HG03196 (cell line): ENCODE measurements around the gene PER2.
"Not testable (repeated sequence)": the region's sequence is repeated elsewhere in the genome, so short reads cannot be mapped to it uniquely, and the experiment has no call there.

ENCODE experiments used
- ATAC-seq: cut with Tn5 transposase; IDR thresholded peaks from one replicate; pipeline ENCODE4 v1.9.1; 2021; ENCODE audit not compliant: unreplicated experiment

Gene PER2

GRCh38 chr2:238287737-238288649 is at the start of gene PER2:
Gene PER2, minus strand, starts transcription at chr2:238288610. Its CDS starts 10,674 bp downstream, at chr2:238277936.
- peak; percentile 30 for ATAC-seq

DNA sequence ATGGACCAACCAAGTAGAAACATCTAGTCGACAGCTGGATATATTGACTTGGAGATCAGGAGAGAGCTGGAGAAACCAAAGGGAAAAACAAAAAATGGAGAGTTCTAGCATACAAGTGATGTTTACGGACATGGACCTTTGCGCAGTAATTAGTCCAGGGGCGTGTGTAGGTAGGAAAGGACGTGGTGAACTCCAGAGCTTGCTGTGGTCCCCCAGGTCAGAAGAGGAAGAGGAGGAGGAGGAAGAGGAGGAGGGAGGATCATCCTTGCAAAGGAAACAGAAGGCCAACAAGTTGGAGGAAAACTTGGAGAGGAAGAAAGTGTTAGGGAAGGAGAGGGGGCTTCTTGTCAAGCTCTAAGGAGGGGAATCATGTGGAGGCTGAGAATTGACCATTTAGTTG is 49.4 kb upstream of the PER2 start:
- ATAC-seq: no peak

DNA sequence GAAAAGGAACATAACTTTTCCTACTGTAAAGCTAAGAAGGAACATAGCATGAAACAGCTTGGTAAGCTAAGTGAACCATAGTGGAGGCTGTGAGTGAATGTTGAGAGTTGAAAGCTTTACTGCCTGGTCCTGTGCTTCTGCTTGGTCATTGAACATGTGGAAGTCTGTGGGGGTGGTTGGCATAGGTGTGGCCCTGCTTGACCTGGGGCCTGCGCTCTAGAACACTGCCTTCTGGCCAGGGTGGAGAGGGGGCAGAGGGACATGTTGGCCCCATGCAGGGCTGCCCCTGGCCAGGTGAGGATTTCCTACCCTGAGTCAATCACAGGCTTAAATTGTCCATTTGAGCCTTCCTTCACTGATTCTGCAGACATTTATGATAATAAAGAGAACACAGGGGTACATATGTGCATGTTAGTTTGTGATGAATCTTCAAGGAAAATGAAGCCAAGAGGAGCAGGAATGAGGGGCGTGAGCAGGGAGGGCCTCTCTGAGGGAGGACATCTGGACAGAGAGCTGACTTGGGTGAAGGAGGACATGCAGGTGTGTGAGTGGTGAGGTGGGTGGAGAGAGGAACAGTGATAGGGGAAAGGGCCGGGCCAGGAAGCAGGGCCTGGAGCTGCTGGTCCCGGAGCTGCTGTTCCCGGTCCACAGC is 48.5 kb upstream of the PER2 start:
- no peak for ATAC-seq

DNA sequence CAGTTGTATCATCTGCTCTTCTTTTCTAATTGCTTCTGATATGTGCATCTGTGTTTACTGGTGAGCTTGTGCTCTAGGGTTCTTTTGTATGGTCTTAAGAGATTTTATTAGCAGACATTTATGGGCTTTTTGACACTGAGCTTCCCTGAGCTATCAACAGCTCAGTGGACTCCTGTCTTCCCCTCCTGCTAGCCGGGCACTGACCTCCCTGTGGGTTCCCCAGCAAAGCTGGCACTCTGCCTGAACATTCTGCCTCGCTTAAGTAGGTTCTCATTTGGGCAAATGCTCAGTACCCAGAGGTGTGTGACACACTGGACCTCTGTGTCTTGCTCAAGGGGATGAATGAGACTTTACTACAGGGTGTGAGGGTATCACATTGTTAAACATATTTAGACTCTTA is 47.7 kb upstream of the PER2 start:
- no peak for ATAC-seq

DNA sequence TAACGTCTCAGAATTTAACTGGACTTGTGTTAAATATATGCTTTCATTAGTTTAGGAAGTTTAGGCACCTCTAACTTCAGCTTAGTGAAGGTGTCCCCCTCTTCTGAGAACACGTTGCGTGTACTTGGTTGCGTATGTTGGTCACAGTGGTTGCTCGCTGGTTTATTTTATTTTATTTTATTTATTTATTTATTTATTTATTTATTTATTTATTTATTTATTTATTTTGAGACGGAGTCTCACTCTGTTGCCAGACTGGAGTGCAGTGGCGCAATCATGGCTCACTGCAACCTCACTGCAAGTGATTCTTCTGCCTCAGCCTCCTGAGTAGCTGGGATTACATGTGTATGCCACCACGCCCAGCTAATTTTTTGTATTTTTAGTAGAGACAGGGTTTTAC is 47.2 kb upstream of the PER2 start:
- ATAC-seq: not testable (repeated sequence)

GRCh38 chr2:238334885-238335284 is 46.5 kb upstream of the PER2 start:
- ATAC-seq: no peak

DNA sequence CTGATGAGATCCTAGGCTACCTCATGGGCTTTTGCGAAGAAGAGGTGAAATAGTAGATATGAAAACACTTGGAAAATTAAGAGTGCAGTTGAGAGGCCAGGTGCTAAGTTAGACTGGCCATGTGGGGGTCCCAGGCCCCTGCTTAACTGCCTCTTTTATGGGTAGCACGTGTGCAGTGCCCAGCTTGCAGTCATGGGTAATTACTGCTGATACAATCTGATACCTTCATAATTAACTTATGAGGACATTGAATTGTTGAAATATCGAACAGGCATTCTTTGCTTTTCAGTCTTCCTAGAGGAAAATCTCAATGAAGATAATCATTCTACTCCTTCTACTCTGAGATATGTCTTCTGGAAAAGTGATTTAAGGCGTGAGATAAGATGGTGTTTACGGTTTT is 43.5 kb upstream of the PER2 start:
- ATAC-seq: no peak

DNA sequence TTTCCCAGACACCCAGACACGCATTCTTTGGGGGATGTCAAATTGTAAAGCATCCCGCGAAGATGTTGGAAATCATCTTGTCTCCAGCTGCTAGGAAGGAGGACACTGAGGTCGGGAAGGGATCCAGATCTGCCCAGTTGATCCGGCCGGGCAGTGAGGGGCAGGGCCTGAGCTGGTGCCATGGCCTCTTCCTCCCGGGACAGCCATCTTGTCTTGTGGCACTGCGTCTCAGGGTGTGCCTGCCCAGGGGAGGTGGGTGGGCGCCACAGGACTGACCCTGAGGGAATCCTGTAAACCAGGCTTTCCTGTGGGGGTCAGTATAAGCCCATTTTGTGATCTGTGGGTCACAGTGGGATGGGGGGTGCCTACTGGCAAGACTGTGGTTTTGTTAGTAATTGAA is 42.0 kb upstream of the PER2 start:
- ATAC-seq: no peak

- no peak for ATAC-seq
These were observed 39.3 kb upstream of the PER2 start for GRCh38 chr2:238327751-238328150.

DNA sequence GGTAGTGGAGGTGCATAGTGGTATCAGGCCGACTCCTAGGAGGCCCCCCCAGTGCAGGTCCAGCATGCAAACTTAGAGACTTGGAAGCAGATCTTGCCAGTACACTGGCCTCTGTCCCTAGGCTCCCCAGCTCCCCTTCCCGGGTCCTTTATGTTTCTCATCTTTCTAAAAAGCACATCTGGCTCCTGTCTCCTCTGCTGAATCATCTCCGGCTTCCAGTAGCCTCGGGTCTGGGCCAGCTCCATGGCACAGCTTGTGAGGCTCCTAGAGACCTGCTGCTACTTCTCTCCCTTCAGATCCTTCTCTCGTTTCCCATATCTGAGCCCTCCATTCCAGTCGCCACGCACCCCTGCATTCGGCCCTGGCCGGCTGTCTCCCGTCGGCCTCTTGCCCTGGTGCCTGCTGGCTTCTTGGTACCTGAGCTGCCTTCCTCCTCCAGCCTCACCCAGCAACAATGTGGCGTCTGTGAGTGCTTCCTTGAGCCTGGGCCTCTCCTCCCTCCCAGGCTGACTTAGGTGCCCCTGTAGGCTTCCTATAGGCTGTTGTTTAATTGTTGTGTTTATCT is 38.5 kb upstream of the PER2 start:
- no peak for ATAC-seq

- ATAC-seq: no peak
These were observed 37.3 kb upstream of the PER2 start for GRCh38 chr2:238325694-238326093.

- not testable (repeated sequence) for ATAC-seq
These were observed 35.8 kb upstream of the PER2 start for GRCh38 chr2:238324248-238324647.

DNA sequence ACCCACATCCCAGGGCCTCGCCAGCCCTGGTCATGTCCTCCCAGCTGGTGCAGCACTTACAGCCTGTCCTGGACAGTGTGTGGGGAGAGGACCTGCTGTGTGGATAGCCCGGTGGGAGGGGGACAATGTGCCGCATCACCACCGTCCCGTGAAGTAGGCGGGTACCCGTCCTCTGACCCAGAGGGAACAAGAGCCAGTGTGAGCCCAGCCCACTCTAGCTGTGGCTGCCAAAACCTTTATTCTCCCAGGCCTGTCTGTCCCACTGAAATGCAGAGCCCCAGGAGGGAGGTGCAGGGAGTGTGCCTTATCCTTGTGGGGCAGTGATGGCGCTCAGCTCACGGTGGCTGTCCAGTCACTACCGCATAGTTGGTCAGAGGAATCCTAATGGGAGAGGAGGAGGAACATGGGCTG is 33.6 kb upstream of the PER2 start:
- ATAC-seq: no peak

- no peak for ATAC-seq
These were observed 33.1 kb upstream of the PER2 start for GRCh38 chr2:238321467-238321866.

GRCh38 chr2:238320648-238321281 is 32.4 kb upstream of the PER2 start:
- peak; percentile 27 for ATAC-seq

GRCh38 chr2:238320246-238320647 is 31.8 kb upstream of the PER2 start, which contains the start of gene TRAF3IP1:
Gene TRAF3IP1, plus strand, starts transcription at chr2:238320518. Its CDS starts 145 bp downstream, at chr2:238320663.
- ATAC-seq: peak; percentile 97

GRCh38 chr2:238315031-238315595 is 26.7 kb upstream of the PER2 start:
- no peak for ATAC-seq

DNA sequence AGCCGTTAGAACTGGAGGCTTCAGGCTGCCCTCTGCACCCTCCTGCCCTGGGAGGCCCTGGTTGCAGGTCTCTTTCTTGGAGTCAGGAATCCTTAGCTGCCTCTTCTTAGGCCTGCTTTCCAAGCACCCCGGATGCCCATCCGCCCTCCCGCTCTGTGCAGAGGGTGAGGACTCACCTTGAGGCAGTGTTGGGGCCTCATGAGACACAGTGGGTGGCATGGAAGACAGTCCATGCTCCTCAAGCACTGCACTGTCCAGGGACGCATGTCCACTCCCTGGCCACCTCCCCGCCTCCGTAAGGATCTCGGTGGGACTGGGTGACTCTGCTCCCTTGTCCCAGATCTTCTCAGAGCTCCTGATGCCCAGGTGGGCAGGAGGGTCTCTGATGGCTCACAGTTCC is 26.2 kb upstream of the PER2 start:
- ATAC-seq: no peak

DNA sequence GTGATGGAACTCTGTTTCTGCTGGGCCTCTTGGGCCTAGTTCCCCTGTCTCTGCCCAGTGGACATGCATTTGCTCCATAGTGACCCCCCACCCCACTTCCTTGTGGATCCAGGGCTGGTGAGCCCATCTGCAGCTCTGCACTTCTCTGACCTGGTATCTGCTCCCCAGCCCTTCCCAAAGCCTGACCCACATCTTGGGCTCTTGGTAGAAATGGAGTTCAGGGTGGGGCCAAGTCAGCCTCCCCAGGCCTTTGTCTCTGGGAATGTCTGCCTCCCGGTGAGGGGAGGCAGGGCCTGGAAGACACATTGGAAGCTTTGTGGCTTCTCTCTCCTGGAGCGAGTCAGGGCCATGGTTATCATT is 25.6 kb upstream of the PER2 start:
- ATAC-seq: no peak

DNA sequence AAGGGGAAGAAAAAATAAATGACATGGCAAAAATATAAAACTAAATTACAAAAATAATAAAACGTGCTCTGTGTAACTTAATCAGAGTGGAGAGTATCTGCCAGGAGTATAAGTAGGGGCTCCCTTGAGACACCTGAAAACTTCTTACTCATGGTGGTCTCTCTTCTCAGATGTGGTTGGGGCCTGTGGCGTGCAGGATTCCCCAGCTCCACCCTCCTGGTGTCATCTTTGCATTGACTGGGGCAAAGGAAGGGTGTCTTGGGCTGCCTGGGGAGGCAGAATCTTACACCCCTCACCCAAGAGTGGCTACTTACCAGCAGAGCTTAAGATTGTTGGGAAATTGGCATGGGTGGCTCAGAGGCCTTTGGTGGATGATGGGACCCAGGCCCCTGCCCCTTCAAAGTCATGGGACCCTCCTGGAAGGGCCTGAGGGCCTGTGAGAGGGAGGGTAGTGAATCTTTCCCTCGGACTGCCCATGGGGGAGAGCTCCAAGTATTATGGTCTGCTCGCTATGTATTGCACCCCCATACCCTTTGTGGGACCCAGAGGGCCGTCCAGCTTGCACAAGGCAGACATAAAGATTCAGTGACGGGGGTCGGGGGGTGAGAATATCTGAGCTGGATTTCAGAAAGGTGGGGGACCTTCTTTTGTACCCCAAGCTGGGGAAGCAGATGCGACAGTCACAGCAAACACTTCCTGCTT is 25.0 kb upstream of the PER2 start:
- ATAC-seq: no peak

- ATAC-seq: not testable (repeated sequence)
These were observed 22.3 kb upstream of the PER2 start for GRCh38 chr2:238310721-238311120.
